SH-SY5Y (cell line): ENCODE results near the gene PRDM15.

Source experiments
- GATA2 ChIP-seq: IDR thresholded peaks from 2 replicates; pipeline ENCODE4 v1.6.1; 2011; ENCODE audit warnings: mild to moderate bottlenecking, low read depth, low read length
- GATA3 ChIP-seq: IDR thresholded peaks from 2 replicates; pipeline ENCODE4 v1.6.1; 2011; ENCODE audit warnings: low read depth, mild to moderate bottlenecking, low read length, moderate library complexity

Gene PRDM15

GRCh38 chr21:41759214-41759840 is 119.8 kb downstream of the PRDM15 start:
- TF ChIP-seq GATA3: no peak
- TF ChIP-seq GATA2: no peak

- TF ChIP-seq GATA2: no peak
- TF ChIP-seq GATA3: no peak
These were observed 120.6 kb downstream of the PRDM15 start for GRCh38 chr21:41758550-41758949.

GRCh38 chr21:41755934-41756773 is 123.0 kb downstream of the PRDM15 start:
- TF ChIP-seq GATA2 (no peak), GATA3 (no peak)

GRCh38 chr21:41755258-41755933 is 123.7 kb downstream of the PRDM15 start:
- TF ChIP-seq GATA3 (no peak), GATA2 (no peak)

- TF ChIP-seq GATA3: no peak
- no peak for TF ChIP-seq GATA2
These were observed 124.7 kb downstream of the PRDM15 start for GRCh38 chr21:41754479-41754891.

GRCh38 chr21:41753006-41753898 is 125.9 kb downstream of the PRDM15 start:
- TF ChIP-seq GATA2 (no peak), GATA3 (no peak)

- TF ChIP-seq GATA3 (no peak), GATA2 (no peak)
These were observed 126.9 kb downstream of the PRDM15 start for GRCh38 chr21:41752231-41752681.

- TF ChIP-seq GATA2 (no peak), GATA3 (no peak)
These were observed 127.5 kb downstream of the PRDM15 start for GRCh38 chr21:41751611-41752011.

- TF ChIP-seq GATA3 (no peak), GATA2 (no peak)
These were observed 128.5 kb downstream of the PRDM15 start for GRCh38 chr21:41750532-41751151.

- TF ChIP-seq GATA3 (no peak), GATA2 (no peak)
These were observed 129.1 kb downstream of the PRDM15 start for GRCh38 chr21:41750051-41750450.

- TF ChIP-seq GATA2 (no peak), GATA3 (no peak)
These were observed 129.9 kb downstream of the PRDM15 start for GRCh38 chr21:41749286-41749685.
